HepG2 (cell line): ENCODE measurements around the gene CBX7. TPM values are rescaled to one million over a fixed set of nuclear protein-coding genes. Genes with fewer than 3 reads are reported as not detected.

ENCODE experiments used
- ATF4 ChIP-seq, 2 experiments: fragments of 450-650 bp in 1 of 2; sonication (generic) in 1 of 2; formaldehyde crosslinking; IDR thresholded peaks; 2 replicates each; pipeline versions ENCODE4 v1.5.0 to v1.8.0; 2020 to 2022; ENCODE audit warnings: mild to moderate bottlenecking in 1 of 2, missing genetic modification reagents in 1 of 2
- CBX5 ChIP-seq: sonication (generic); formaldehyde crosslinking; IDR thresholded peaks from 2 replicates; pipeline ENCODE4 v1.4.0; 2020; ENCODE audit warnings: missing genetic modification reagents, borderline replicate concordance
- CHD2 ChIP-seq: IDR thresholded peaks from 2 replicates; pipeline ENCODE4 v1.6.1; 2011; ENCODE audit warnings: low read depth, low read length, improper control_type of control experiment
- EZH2 ChIP-seq: conservative IDR thresholded peaks from 2 replicates; pipeline ENCODE4 v1.6.1; 2012; ENCODE audit warnings: mild to moderate bottlenecking, low read depth, low read length, moderate library complexity
- HOMEZ ChIP-seq: IDR thresholded peaks from 2 replicates; pipeline ENCODE4 v1.6.1; 2016; ENCODE audit warnings: low read depth
- IRF1 ChIP-seq: sonication (generic); formaldehyde crosslinking; IDR thresholded peaks from 2 replicates; pipeline ENCODE4 v1.4.0; 2020; ENCODE audit warnings: low read depth, mild to moderate bottlenecking, missing genetic modification reagents
- KLF11 ChIP-seq: IDR thresholded peaks from 2 replicates; pipeline ENCODE4 v1.6.1; 2016; ENCODE audit warnings: missing compliant biosample characterization
- MIER3 ChIP-seq: IDR thresholded peaks from 2 replicates; pipeline ENCODE4 v1.6.1; 2016; ENCODE audit warnings: missing compliant biosample characterization, borderline replicate concordance
- MTA1 ChIP-seq: sonication (generic); formaldehyde crosslinking; IDR thresholded peaks from 2 replicates; pipeline ENCODE4 v1.4.0; 2020; ENCODE audit warnings: missing genetic modification reagents, mild to moderate bottlenecking, borderline replicate concordance
- MYC ChIP-seq: sonication (generic); formaldehyde crosslinking; IDR thresholded peaks from 2 replicates; pipeline ENCODE4 v1.9.0; 2021; ENCODE audit warnings: missing genetic modification reagents, borderline replicate concordance
- NCOA1 ChIP-seq: sonication (generic); formaldehyde crosslinking; IDR thresholded peaks from 2 replicates; pipeline ENCODE4 v1.9.0; 2021; ENCODE audit warnings: missing genetic modification reagents
- NCOR1 ChIP-seq: fragments of 200-600 bp; sonication (generic); IDR thresholded peaks from 2 replicates; pipeline ENCODE4 v1.7.0; 2017; ENCODE audit warnings: antibody characterized with exemption, low read length, borderline replicate concordance
- SOX5 ChIP-seq: IDR thresholded peaks from 2 replicates; pipeline ENCODE4 v1.6.1; 2016; ENCODE audit warnings: borderline replicate concordance
- TARDBP ChIP-seq: sonication (generic); formaldehyde crosslinking; IDR thresholded peaks from 2 replicates; pipeline ENCODE4 v1.8.0; 2022; ENCODE audit warnings: mild to moderate bottlenecking, missing genetic modification reagents
- TERF1 ChIP-seq: sonication (generic); formaldehyde crosslinking; IDR thresholded peaks from 2 replicates; pipeline ENCODE4 v1.8.0; 2022; ENCODE audit warnings: mild to moderate bottlenecking, missing genetic modification reagents, moderate library complexity
- ZNF350 ChIP-seq: sonication (generic); formaldehyde crosslinking; IDR thresholded peaks from 2 replicates; pipeline ENCODE4 v1.4.0; 2020; ENCODE audit warnings: mild to moderate bottlenecking, low read depth, missing genetic modification reagents, borderline replicate concordance
- ZNF430 ChIP-seq: sonication (generic); formaldehyde crosslinking; IDR thresholded peaks from 2 replicates; pipeline ENCODE4 v1.9.0; 2021; ENCODE audit warnings: mild to moderate bottlenecking, missing genetic modification reagents
- ZNF609 ChIP-seq: sonication (generic); formaldehyde crosslinking; IDR thresholded peaks from 2 replicates; pipeline ENCODE4 v1.4.0; 2020; ENCODE audit warnings: mild to moderate bottlenecking, missing genetic modification reagents, borderline replicate concordance
- ZSCAN29 ChIP-seq: sonication (generic); formaldehyde crosslinking; conservative IDR thresholded peaks from 2 replicates; pipeline ENCODE4 v1.4.0; 2020; ENCODE audit warnings: mild to moderate bottlenecking, missing genetic modification reagents
- polyA plus RNA-seq, 8 experiments: library from polyadenylated mRNA; depleted of rRNA in 3 of 8; stranded (reverse) in 7 of 8; unstranded in 1 of 8; fragments of >200 nt; fragmentation: Illumina TruSeq in 4 of 8; extraction: Trizol in 4 of 8; gene quantifications; 2 replicates each; pipeline versions ENCODE4 v1.2.1 to v1.2.3, GENCODE V29; 2011 to 2016; ENCODE audit warnings: low read depth in 4 of 8, missing spikeins in 1 of 8, mixed read lengths in 1 of 8; ENCODE audit not compliant: insufficient read depth in 1 of 8
- total RNA-seq, 5 experiments: library from RNA; depleted of rRNA; stranded (reverse); fragments of >200 nt; fragmentation: Illumina TruSeq; extraction: Trizol; gene quantifications; 2 replicates each; pipeline ENCODE4 v1.2.3, GENCODE V29; 2016; ENCODE audit warnings: low read depth in 1 of 5

The CBX7 gene
- total and polyA plus RNA-seq, 2 of the 13 experiments (the other 11 are each of a cell fraction or from before 2014, with no cell fraction given), result 0.35 to 4.9 TPM

GRCh38 chr22:39174498-39175352, 22.2 kb upstream of the CBX7 start (continued):
- TF ChIP-seq EZH2 (no peak), ZNF350 (CRISPR knock-in tag) (no peak; the same call in 1 of the 2 replicates), MTA1 (peak; percentile 59), ZNF609 (peak; percentile 86), ZSCAN29 (CRISPR knock-in tag) (0 out of 2 replicates have a peak, but pooled peaks have one; percentile 54), CHD2 (peak; percentile 71), HOMEZ (CRISPR knock-in tag) (peak; percentile 60; the same call in 1 of the 2 replicates), MIER3 (CRISPR knock-in tag) (peak; percentile 81; the same call in 1 of the 2 replicates), TARDBP (CRISPR knock-in tag) (peak; percentile 80; the same call in 1 of the 2 replicates), MYC (CRISPR knock-in tag) (peak; percentile 48), CBX5 (CRISPR knock-in tag) (peak; percentile 51; the same call in 1 of the 2 replicates), ZNF430 (peak; percentile 18), SOX5 (CRISPR knock-in tag) (peak; percentile 87; the same call in 1 of the 2 replicates), ATF4 (CRISPR knock-in tag; IDR thresholded peaks at IDR 0.05) (peak in 1 of 2 experiments; percentile 54; a peak in 1 of 4 replicates), NCOA1 (CRISPR knock-in tag) (peak; percentile 63; the same call in 1 of the 2 replicates), IRF1 (CRISPR knock-in tag) (no peak), NCOR1 (peak; percentile 56; the same call in 1 of the 2 replicates), KLF11 (CRISPR knock-in tag) (peak; percentile 66; the same call in 1 of the 2 replicates), TERF1 (CRISPR knock-in tag) (no peak)
